NB4 (cell line): Measurements from ENCODE around the gene RNF112.

Experiments used
- DNase-seq: peaks from one replicate; pipeline ENCODE4 v3.0.0; 2010; ENCODE audit warnings: low read depth
- H3K4me3 ChIP-seq: one replicate; pipeline ENCODE4 v1.5.1; 2011; ENCODE audit warnings: mild to moderate bottlenecking, low read depth, low read length, moderate library complexity
- MYC ChIP-seq: IDR thresholded peaks from 2 replicates; pipeline ENCODE4 v1.6.1; 2011; ENCODE audit warnings: low read depth, low read length
- POLR2A ChIP-seq: IDR thresholded peaks from 2 replicates; pipeline ENCODE4 v1.6.1; 2011; ENCODE audit warnings: mild to moderate bottlenecking; ENCODE audit not compliant: insufficient read length; ENCODE audit errors: extremely low read depth
- TF ChIP-seq, protein P1 (sequence below): IDR thresholded peaks from one replicate; pipeline ENCODE4 v1.5.1; 2012; ENCODE audit warnings: low read depth, low read length
- TF ChIP-seq, protein P2 (sequence below): IDR thresholded peaks from 2 replicates; pipeline ENCODE4 v1.6.1; 2011; ENCODE audit warnings: low read depth, low read length

Gene RNF112

DNA sequence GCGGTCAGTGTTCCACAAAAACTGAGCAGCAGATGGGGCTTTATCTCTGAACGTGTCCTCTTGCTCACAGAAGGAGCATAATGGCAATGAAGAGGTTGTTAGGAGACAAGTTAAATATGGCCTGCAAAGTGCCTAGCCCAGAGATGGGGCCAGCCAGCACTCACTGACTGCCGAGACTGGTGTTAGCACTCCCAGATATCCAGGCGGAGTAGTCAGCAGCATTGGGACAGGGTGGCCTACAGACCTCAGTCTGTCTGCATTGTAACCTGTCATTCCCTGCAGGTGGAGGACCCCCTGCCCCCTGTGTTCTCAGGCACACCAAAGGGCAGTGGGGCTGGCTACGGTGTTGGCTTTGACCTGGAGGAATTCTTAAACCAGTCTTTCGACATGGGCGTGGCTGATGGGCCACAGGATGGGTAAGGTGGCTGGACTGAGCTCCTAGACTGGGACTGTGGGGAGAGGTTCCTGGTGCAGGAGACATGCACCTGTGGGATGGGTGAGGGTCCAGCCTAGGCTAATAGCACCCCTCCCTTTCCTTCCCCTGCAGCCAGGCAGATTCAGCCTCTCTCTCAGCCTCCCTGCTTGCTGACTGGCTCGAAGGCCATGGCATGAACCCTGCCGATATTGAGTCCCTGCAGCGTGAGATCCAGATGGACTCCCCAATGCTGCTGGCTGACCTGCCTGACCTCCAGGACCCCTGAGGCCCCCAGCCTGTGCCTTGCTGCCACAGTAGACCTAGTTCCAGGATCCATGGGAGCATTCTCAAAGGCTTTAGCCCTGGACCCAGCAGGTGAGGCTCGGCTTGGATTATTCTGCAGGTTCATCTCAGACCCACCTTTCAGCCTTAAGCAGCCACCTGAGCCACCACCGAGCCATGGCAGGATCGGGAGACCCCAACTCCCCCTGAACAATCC lies 28.2 kb upstream of the RNF112 start:
- TF ChIP-seq MYC, result no peak
- TF ChIP-seq, protein P1, sequence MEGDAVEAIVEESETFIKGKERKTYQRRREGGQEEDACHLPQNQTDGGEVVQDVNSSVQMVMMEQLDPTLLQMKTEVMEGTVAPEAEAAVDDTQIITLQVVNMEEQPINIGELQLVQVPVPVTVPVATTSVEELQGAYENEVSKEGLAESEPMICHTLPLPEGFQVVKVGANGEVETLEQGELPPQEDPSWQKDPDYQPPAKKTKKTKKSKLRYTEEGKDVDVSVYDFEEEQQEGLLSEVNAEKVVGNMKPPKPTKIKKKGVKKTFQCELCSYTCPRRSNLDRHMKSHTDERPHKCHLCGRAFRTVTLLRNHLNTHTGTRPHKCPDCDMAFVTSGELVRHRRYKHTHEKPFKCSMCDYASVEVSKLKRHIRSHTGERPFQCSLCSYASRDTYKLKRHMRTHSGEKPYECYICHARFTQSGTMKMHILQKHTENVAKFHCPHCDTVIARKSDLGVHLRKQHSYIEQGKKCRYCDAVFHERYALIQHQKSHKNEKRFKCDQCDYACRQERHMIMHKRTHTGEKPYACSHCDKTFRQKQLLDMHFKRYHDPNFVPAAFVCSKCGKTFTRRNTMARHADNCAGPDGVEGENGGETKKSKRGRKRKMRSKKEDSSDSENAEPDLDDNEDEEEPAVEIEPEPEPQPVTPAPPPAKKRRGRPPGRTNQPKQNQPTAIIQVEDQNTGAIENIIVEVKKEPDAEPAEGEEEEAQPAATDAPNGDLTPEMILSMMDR, result no peak
- no peak for TF ChIP-seq POLR2A
- TF ChIP-seq, protein P2, sequence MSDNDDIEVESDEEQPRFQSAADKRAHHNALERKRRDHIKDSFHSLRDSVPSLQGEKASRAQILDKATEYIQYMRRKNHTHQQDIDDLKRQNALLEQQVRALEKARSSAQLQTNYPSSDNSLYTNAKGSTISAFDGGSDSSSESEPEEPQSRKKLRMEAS, result no peak
- H3K4me3 ChIP-seq, result no peak overlapping the region
- no peak for DNase-seq

DNA sequence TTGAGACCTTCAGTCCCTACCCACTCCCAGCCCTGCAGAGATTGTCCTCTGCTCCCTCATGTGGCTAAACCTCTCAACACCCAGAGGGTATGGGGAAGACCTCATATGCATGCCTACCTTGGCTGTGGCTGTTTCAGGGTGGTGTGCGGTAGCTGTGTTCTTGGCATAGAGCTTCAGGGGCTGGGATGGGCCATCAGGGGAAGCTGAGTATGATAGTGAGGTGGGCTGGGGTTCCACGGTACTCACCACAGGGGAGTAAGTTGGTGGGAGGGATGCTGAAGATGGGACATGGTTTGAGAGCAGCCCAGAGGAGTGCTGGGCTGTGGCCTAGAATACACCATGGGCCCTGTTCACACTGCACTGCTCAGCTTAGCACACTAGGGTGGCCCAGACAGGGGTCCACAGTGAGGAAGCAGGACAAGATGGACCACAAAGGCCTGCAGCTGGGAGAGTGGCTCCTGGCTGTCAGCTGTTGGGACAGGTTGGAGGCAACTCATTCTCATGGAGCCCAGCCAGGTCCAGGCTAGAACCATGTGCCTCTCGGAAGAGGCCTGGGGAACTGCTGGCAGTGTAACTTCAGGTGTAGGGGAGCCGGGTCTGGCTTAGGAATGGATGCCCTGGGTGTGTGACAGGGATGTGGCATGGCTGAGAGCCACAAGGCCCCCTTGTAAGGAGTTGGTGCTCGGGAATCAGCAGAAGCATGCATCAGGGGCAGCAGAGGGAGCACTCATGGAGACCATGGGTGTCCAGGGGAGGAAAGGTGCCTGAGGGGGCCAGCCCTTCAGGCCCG lies 27.2 kb upstream of the RNF112 start:
- no peak for TF ChIP-seq MYC
- no peak overlapping the region for H3K4me3 ChIP-seq
- DNase-seq, result no peak

DNA sequence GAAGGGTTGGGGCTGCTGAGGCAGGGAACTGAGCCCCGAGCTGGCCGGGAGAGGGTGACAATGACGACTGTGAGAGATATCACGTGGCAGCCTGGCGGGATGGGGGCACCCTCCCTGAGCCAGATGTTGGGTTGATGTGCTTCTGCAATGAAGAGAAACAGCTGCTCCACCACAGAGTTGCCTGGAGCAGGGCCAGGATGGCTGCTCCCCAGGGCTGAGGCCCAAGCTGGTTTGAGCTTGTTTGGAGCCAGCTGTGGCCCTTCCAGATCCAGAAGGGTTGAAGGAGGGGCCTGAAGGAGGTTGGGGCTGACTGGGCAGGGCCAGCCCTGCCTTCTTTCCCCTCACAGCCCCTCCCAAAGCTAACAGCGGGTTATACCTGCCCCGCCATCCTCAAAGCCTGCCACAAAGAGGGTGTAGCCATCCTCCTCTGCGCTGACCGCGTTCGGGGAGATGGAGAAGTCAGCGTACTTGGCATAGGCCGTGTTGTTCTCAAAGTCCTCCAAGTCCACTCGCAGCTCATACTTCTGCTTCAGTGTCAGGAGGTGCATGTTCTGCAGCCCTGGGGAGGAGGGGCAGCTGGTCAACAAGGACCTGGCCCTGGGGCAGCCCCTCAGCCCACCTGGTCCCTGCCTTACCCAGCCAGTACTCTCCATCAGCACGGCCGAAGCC lies 26.2 kb upstream of the RNF112 start:
- TF ChIP-seq POLR2A (no peak), MYC (no peak)
- TF ChIP-seq, protein P2, result no peak
- TF ChIP-seq, protein P1, result no peak
- peak; percentile 67 for DNase-seq
- no peak overlapping the region for H3K4me3 ChIP-seq

DNA sequence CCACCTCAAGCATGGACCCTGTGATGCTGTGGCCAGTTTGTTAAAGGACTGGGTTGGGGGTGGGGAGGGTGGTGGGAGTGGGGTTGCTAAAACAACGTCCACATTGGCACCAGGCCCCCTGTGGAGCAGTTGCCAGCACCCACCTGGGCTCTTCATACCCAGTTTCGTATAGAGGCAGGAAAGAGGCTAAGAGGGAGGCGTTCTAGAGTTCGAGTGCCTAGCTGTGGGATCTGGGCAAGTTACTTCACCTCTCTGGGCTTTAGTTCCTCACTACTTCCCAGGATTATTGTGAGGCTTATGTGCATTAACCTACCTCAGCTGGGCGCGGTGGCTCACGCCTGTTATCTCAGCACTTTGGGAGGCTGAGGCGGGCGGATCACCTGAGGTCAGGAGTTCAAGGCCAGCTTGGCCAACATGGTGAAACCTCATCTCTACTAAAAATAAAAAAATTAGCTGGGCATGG lies 25.5 kb upstream of the RNF112 start:
- DNase-seq, result no peak
- TF ChIP-seq POLR2A (no peak), MYC (no peak)
- TF ChIP-seq, protein P2, result no peak
- TF ChIP-seq, protein P1, result no peak
- peak overlapping the region; percentile 73 for H3K4me3 ChIP-seq

- TF ChIP-seq, protein P1, result no peak
- peak; percentile 61; the same call in 1 of the 2 replicates for TF ChIP-seq MYC
- TF ChIP-seq, protein P2, result peak; percentile 71
- TF ChIP-seq POLR2A, result no peak
- peak overlapping the region; percentile 73 for H3K4me3 ChIP-seq
- DNase-seq, result peak; percentile 96
Measured at GRCh38 chr17:19386051-19386929, 24.7 kb upstream of the RNF112 start.
